GM19438 (cell line): Measurements from ENCODE around the gene LRRC28.
"Not testable (repeated sequence)": the region's sequence is repeated elsewhere in the genome, so short reads cannot be mapped to it uniquely, and the experiment has no call there.

Experiments used
- ATAC-seq: cut with Tn5 transposase; IDR thresholded peaks from one replicate; pipeline ENCODE4 v1.9.1; 2021; ENCODE audit warnings: low read depth; ENCODE audit not compliant: unreplicated experiment

Gene LRRC28

GRCh38 chr15:99250857-99251841 lies at the start of gene LRRC28:
Gene LRRC28, plus strand, starts transcription at chr15:99251481. Its CDS starts 4,477 bp downstream, at chr15:99255958.
- ATAC-seq = peak; percentile 95

GRCh38 chr15:99202176-99202552 lies 49.1 kb upstream of the LRRC28 start:
- ATAC-seq = no peak

GRCh38 chr15:99207672-99208071 lies 43.6 kb upstream of the LRRC28 start:
- ATAC-seq = no peak

GRCh38 chr15:99209326-99209725 lies 42.0 kb upstream of the LRRC28 start:
- ATAC-seq = no peak

DNA sequence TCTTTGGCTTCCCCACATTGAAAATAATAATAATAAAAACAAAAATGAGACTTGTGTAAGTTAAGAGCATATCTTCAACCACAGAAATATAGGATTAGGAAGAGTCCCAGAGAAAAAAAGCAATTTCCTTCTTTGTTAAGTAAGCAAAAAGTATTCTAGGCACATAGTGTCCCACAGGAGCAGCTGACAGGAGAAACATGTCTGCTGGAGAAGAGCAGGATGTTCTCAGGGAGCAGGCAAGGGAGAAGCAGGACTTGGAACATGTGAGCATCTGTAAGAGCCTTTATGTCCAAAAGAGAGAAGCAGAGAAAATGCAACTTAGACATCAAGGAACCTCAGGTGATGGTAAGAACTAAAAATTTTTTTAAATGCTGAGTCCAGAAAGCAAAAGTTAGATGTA lies 40.9 kb upstream of the LRRC28 start:
- ATAC-seq = no peak

GRCh38 chr15:99211926-99212325 lies 39.4 kb upstream of the LRRC28 start:
- ATAC-seq = no peak

DNA sequence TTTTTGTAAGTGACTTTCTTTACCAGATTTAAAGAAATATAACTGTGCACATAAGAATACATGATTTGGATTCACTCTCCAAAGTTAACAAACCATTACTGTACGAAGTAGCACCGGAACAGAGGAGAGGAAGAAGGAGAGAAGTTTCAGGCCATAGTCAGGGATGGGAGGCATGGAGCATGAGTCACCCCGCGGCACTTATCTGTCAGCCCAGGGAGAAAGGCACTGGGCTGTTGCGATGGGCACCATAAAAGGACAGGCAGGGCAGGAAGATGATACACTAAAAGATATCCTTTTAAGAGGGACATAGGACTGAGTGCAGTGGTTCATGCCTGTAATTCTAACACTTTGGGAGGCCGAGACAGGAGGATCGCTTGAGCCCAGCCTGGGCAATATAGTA lies 38.9 kb upstream of the LRRC28 start:
- ATAC-seq = no peak

DNA sequence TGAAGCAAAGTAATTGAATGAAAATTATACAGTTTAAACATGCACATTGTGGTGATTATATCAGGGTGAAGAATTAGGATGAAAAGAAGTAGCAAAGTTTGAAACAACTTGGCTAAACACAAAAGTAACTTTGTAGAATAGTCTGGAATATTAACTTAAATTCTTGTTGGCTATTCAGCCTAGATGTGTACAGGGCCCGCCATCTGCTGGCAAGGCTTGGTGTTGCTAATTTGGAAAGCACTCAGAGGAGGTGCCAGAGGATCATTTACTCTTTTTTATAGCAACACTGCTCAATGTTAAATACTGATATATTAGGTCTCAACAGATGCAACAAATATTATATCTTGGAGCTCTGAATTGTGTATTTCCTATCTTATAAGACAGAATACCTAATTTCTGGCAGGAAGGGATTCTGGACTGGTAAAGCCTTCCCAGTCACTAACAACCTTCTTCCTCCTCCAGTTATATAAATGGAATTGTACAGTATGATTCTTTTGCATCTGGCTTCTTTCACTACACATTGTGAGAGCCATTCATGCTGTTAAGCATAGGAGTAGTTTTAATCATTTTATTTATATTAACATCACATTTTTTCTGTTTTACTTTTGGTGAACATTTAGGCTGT lies 38.0 kb upstream of the LRRC28 start:
- peak; percentile 72 for ATAC-seq

DNA sequence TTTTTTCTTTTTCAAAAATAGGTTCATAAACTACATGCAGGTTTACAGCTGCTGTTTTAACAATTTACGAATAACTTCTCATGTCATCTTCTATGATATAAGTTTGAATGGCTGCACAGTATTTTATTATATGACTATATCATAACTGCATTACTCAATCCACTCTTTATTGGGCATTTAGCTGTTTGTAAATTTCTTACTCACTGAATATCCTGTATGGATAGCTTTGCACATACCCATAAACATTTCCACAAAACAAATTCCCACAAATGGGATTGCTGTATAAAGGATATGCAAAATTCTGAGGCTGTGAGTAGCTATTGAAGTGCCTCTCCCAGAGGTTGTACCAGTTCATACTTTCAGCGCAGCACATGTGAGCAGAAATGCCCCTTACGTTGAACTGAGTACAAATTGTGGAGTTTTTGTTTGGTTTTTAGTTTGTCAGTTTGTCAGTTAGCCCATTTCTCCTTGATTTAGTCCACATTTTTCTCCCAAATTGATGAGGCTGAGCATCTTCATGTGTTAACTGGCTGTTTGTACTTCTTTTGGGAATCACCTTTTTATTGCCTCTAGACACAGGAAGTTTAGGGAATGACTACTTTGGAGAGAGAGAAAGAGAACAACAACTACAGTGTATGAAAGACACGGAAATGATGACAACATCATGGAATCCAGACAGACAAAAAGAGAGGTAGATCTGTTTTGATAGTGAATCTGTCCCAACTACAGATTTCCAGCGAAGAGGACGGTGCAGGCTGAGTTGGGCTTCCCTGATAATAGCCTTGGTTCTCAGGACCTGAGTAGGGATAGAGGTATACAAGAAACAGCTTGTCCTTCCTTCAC lies 26.7 kb upstream of the LRRC28 start:
- no peak for ATAC-seq

DNA sequence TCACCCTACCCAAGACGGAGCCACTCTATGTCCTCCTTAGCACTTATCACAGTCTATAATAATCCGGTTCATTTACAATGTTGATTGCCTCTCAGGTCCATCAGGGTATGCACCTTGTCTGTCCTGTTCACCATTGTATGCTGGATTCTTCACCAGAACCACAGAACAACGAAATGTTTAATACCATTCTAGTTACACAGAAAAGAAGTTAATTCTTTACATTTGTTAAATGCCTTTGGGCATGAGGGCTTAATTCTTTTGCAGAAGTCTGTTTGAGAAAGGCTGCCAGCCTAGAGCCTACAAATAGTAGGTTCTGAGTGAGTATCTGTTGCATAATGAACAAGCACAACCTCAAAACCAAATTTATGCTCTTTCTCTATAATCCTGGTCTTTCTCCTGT lies 24.5 kb upstream of the LRRC28 start:
- ATAC-seq = no peak

GRCh38 chr15:99228120-99228770 lies 23.0 kb upstream of the LRRC28 start:
- ATAC-seq = no peak

- no peak for ATAC-seq
Measured at GRCh38 chr15:99230867-99231266, 20.4 kb upstream of the LRRC28 start.

DNA sequence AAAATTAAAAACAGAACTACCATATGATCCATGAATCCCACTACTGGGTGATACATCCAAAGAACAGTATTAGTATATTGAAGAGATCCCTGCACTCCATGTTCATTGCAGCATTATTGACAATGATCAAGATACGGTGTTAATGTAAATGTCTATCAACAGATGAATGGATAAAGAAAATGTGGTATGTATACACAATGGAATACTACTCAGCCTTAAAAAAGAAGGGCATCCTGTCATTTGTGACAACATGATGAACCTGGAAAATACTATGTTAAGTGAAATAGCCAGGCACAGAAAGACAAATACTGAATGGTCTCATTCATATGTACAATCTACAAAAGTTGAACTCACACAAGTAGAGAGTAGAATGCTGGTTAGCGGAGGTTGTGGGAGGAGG lies 18.5 kb upstream of the LRRC28 start:
- ATAC-seq = no peak

DNA sequence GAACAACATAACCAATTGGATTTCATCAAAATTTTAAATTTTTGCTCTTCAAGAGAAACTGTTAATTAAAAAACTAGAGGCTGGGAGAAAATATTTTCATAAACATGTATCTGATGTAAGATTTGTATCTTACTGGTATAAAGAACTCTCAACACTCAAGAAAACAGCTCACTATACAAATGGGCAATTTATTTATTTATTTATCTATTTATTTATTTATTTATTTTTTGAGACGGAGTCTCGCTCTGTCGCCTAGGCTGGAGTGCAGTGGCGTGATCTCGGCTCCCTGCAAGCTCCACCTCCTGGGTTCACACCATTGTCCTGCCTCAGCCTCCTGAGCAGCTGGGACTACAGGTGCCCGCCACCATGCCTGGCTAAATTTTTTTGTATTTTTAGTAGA lies 17.1 kb upstream of the LRRC28 start:
- not testable (repeated sequence) for ATAC-seq

DNA sequence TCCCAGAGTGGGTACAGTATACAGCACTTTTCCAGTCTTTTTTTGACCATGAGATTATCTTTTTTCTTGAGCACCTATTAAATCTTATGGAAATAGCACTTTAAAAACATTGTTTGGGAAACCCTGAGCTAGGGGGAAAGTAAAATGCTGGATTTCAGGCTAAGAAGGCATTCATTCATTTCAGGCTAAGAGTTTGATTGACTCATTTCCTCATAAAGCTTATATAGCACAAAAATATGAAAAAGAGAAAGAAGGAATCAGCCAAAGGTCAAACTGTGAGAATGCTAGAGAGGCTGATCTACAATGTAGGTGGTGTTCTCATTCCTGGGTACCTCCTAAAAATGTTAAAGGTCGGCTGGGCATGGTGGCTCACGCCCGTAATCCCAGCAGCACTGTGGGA lies 12.4 kb upstream of the LRRC28 start:
- no peak for ATAC-seq

- ATAC-seq = peak; percentile 76
Measured at GRCh38 chr15:99239545-99240198, 11.6 kb upstream of the LRRC28 start.

DNA sequence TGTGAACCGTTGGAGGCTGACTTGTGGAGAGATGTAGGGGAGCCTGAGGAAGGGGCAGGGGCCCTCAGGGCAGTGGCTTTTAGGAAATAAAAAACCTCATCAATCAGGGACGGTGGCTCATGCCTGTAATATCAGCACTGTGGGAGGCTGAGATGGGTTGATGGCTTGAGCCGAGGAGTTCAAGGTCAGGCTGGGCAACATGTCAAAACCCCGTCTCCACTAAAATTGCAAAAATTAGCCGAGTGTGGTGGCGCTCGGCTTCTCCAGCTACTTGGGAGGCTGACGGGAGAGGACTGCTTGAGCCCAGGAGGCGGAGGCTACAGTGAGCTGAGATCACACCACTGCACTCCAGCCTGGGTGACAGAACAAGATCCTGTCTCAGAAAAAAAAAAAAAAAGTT lies 9.5 kb upstream of the LRRC28 start:
- no peak for ATAC-seq

DNA sequence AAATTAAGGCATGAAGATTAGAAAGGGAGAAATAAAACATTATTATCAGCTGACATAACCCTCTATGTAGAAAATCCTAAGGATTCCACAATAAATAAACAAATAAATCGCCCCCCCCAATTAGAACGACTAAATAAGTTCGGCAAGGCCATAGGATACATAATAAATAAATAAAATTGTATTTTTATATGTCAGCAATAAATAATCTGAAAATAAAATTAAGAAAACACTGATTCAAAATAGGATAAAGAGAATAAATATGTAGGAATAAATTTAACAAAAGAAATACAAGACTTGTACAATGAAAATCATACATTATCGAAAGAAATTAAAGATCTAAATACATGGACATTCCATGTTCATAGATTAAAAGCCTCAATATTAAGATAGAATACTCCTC lies 7.0 kb upstream of the LRRC28 start:
- ATAC-seq = no peak

GRCh38 chr15:99247062-99247461 lies 4.2 kb upstream of the LRRC28 start:
- no peak for ATAC-seq
